HG03095 (cell line): Measurements from ENCODE around the gene IMP4.

Experiments used
- ATAC-seq: cut with Tn5 transposase; IDR thresholded peaks from one replicate; pipeline ENCODE4 v1.9.1; 2021; ENCODE audit warnings: moderate library complexity; ENCODE audit not compliant: unreplicated experiment

IMP4 gene

GRCh38 chr2:130393318-130393910 lies 50.7 kb downstream of the IMP4 start:
- no peak for ATAC-seq
